Retina (tissue), 1 donor: ENCODE data around the gene BLM.
"Not testable (repeated sequence)": the region's sequence is repeated elsewhere in the genome, so short reads cannot be mapped to it uniquely, and the experiment has no call there.

Source experiments
- DNase-seq: peaks from one replicate; pipeline ENCODE4 v3.0.0-alpha.2; 2016

Gene BLM

DNA sequence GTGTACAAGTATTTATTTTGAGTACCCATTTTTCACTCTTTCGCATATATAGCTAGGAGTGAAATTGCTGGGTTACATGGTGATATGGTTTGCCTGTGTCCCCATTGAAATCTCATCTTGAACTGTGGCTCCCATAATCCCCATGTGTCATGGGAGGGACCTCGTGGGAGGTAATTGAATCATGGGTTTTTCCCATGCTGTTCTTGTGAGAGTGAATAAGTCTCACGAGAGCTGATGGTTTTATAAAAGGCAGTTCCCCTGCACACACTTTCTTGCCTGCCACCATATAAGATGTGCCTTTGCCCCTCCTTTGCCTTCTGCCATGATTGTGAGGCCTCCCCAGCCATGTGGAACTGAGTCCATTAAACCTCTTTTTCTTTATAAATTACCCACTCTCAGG, 23.4 kb downstream of the BLM start:
- not testable (repeated sequence) for DNase-seq

DNA sequence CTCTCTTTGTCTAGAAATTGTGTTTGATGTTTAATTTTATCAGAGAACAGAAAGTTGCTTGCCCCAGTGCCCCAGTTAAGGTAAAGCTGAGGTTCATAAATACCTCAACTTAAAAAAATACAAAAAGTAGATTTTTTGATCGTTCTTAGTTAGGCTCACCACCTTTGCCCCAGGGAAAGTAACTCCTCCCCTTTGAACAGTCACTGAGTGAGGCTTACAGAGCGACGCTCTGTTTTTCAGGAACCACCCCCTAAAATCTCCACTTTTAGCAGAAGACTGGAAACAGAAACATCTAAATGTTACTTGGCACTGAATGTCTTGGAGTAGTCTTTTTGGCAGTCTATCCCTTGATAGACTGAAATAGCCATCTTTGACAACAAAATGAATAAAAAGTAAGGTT, 24.9 kb downstream of the BLM start:
- DNase-seq = no peak

DNA sequence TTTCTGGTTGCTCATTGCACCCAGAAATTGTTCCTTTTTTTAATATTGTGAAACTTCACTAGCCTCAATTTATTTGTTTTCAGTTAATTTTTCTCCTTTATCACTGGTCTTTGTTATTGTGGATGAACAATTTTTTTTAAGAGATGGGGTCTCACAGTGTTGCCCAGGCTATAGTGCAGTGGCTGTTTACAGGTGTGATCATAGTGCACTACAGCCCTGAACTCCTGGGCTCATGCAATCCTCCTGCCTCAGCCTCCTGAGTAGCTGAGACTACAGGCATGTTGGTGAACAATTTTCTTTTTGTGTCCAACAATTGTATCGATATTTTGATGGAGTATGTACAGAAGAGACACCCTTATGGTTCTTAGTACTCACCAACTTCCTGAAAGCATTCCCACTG, 26.3 kb downstream of the BLM start:
- no peak for DNase-seq

DNA sequence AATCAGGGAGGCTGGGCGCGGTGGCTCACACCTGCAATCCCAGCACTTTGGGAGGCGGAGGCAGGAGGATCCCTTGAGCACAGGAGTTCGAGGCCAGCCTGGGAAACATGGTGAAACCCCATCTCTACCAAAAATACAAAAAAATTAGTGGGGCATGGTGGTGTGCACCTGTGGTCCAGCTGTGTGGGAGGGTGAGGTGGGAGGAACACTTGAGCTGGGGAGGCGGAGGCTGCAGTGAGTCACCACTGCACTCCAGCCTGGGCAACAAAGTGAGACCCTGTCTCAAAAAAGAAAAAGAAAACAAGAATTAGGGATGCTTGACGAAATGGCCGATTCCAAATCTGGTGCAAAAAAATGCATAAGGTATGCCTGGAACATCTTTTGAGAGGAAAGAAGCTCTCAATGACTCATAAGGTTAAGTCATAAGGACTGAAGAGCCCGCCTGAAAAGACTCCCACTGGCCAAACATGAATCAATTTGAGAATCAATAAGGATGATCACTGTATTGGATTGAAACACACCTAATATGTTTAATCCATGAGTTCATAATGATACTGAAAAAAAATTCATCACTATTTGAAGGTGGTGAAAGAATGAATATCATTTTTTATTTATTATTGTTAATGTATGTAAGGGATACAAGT, 27.7 kb downstream of the BLM start:
- no peak for DNase-seq

DNA sequence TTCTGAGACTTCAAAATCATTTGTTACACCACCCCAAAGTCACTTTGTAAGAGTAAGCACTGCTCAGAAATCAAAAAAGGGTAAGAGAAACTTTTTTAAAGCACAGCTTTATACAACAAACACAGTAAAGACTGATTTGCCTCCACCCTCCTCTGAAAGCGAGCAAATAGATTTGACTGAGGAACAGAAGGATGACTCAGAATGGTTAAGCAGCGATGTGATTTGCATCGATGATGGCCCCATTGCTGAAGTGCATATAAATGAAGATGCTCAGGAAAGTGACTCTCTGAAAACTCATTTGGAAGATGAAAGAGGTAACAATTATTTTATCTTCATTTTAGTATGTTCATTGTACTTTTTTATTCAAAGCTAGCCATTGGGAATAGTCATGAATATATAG, 32.6 kb downstream of the BLM start:
- DNase-seq = no peak

DNA sequence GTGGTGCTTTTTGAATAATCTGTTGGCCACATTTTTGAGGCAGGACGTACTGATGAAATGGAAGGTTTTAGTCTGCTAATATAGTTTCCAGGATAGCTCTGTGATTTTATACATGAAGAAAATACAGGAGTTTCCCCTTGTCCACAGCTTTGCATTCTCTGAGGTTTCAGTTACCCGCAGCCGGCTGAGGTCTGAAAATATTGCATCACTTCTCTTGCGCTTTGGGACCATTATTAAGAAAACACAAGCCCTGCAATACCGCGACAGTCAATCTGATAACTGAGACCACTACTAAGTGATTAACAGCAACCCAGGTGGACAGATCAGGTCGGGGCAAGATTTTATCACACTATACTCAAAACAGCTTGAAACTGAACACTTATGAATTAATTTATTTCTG, 33.0 kb downstream of the BLM start:
- no peak for DNase-seq

DNA sequence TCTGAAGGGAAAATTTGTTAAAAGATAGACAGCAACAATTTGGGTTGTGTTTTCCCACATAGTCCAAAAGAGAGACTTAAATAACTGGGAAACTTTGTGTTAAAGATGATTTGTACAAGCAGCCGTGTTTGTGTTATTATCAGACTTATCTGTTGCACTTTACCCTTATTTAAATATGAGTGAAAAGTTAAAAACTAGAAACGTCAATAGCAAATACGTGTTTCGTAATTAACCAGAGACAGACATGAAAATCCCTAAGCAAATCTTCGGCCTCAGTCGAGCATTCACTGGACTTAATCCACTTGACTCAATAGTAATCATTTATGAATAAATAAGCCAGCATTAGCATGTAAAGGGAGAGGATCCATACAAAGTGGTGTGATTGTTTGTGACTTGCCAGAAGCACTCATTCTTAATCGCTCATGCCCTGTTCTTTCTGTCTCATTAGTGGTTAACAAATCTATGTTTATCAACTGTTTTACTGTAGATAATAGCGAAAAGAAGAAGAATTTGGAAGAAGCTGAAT, 34.2 kb downstream of the BLM start:
- DNase-seq = no peak

DNA sequence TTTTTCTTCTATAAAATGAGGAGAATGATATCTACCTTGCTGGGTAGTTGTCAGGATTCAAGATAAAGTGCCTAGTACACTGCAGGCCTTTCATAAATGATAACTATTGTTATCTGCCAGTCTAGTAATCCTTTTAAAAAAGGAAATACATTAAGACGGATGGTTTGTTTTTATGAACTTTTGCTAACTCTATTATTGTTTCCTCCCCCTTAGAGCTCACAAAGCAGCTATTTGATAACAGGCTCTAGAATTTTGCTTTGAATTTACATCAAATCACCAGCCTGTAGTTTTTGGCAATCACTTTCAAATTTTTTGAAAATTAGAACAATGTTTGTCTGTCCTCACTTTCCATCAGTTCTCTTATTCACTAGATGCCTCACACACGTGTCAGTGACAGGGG, 39.8 kb downstream of the BLM start:
- no peak for DNase-seq

DNA sequence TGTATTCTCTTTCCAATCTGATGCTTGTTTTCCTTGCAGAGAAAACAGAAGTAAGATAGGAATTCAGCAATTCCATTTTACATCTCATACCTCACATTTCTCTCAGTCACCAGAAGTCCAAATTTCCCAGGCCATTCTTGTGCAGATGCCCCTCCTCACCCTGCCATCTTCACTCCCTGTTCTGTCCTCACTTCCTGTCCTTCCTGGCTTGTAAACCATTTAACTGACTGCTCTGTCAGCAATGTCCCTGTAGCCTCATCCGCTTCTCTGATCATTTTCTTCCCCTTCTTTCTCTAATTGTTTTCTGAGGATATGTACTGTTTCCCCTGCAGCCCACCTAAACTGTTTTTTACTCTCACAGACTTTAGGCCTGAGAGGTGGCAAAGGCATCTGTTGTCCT, 40.3 kb downstream of the BLM start:
- no peak for DNase-seq

DNA sequence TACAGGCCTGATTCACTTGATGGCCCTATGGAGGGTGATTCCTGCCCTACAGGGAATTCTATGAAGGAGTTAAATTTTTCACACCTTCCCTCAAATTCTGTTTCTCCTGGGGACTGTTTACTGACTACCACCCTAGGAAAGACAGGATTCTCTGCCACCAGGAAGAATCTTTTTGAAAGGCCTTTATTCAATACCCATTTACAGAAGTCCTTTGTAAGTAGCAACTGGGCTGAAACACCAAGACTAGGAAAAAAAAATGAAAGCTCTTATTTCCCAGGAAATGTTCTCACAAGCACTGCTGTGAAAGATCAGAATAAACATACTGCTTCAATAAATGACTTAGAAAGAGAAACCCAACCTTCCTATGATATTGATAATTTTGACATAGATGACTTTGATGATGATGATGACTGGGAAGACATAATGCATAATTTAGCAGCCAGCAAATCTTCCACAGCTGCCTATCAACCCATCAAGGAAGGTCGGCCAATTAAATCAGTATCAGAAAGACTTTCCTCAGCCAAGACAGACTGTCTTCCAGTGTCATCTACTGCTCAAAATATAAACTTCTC, 43.6 kb downstream of the BLM start:
- no peak for DNase-seq

DNA sequence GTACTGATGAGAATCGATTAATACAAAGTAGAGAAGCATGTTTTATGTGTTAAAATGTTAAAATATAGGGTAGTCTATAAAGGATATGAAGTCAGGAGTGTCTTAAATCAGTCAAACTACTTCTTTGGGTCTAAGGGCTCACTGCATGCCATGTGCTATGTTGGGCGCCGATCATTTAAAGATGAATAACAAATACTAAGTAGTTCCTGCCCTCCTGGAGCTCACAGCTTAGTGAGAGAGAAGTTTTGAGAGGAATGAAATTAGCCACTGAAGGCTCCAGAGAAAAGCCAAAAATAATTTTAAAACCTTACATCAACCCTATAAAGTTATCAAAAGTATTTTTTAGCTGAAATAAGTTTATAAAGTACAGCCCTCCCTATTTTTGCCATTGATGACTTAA, 44.5 kb downstream of the BLM start:
- DNase-seq = no peak

DNA sequence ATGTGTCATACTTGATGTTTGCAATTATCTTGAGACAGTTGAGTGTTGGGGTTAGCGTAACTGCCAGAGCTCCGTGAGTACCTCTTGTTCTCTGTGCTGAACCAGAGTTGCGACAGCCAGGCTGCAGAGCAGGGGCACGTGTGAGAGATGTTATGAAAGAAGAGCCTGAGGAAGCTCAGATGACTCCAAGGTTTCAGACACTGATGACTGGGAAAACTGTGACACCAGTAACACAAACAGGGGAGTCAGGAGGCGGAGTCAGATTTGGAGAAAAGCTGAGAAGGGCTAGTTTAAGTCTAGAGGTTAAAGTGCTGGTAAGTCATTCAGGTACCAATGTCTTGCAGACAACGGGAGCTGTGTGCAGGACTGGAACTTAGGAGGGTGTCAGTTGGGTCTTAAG, 45.0 kb downstream of the BLM start:
- DNase-seq = no peak

DNA sequence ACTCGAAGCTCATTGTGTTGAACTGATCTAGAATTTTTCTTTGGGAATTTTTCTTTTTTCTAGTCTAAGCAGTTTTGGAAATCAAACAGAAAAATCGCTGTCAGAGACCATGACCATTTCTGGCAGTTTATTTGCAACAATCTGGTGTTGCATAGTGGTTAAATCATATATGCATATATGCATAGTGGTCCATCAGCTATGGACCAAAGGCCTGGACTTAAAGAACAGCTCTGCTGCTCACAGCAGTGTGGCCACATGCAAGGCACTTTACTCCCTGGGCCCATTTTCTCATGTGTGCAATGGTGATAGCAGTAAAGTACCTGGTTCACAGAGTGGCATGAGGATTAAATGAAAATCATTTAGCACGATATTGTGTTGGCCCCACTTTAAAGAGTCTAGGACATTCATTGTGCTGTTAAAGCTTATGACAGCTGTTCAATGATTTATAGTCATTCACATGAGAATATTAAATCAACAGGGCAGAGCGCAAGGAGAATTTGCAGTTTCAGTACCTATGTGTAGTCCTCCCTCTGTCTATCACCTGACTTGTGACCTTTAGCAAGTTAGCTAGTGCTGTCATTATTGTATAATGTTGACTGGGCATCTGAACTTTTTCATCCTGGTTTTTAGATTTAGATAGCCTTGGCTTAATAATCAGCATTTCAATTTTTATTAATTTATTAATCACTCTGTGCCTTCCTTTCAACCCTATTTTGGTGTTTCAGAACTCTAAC, 46.4 kb downstream of the BLM start:
- no peak for DNase-seq

DNA sequence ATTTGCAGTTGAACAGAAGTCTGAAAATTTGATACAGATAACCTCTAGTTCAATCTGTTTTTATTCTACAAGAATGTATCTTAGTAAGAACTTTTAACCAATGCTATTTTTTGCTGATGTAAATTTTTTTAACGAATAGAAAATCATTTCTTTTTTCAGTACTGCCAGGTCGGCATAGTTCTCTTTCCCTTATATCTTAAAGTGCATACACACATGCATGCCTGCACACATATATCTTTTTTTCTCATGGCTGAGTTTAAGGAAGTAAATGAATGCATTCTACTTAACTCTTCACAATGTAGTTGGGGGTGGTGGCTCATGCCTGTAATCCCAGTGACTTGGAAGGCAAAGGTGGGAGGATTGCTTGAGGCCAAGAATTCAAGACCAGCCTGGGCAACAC, 48.4 kb downstream of the BLM start:
- no peak for DNase-seq

DNA sequence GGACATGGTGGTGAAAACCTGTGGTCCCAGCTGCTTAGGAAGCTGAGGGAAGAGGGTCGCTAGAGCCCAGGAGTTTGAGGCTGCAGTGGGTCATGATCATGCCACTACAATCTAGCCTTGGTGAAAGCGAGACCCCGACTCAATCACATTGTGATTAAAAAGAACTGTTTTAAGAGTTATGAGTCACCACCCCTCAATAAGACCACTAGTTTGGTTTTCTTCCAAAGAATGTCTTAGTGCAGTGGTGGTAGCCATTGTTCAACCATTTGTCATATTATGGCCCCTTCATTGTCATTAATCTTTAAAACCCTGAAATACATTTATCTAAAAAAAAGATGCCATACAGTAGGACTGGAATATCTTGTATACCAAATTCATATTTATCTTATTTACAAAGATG, 48.8 kb downstream of the BLM start:
- no peak for DNase-seq

DNA sequence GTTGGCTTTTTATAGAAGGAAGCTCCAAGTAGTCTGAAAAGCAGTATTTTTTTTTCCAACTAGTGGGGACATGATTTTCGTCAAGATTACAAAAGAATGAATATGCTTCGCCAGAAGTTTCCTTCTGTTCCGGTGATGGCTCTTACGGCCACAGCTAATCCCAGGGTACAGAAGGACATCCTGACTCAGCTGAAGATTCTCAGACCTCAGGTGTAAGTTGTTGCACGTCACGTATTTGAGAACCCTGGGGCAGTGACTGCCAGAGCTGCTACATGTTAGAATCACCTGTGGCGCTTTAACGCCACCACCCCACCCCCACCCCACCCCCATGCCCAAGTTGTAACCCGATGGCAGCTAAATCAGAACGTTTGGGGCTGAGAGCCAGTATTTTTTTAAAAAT, 52.2 kb downstream of the BLM start:
- no peak for DNase-seq

DNA sequence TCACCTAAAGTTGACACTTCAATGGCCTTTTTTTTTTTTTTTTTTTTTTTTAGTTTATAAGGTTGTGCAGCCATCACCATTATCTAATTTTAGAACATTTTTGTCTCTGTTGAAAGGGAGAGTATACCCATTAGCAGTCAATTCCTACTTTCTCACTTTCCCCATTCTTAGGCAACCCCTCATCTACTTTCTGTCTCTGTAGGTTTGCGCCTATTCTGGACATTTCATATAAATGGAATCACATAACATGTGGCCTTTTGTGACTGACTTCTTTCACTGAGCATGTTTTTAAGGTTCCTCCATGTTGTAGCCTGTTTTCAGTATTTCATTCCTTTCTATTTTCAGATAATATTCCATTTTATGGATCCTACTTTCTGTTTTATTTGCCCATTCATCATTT, 56.3 kb downstream of the BLM start:
- DNase-seq = no peak

DNA sequence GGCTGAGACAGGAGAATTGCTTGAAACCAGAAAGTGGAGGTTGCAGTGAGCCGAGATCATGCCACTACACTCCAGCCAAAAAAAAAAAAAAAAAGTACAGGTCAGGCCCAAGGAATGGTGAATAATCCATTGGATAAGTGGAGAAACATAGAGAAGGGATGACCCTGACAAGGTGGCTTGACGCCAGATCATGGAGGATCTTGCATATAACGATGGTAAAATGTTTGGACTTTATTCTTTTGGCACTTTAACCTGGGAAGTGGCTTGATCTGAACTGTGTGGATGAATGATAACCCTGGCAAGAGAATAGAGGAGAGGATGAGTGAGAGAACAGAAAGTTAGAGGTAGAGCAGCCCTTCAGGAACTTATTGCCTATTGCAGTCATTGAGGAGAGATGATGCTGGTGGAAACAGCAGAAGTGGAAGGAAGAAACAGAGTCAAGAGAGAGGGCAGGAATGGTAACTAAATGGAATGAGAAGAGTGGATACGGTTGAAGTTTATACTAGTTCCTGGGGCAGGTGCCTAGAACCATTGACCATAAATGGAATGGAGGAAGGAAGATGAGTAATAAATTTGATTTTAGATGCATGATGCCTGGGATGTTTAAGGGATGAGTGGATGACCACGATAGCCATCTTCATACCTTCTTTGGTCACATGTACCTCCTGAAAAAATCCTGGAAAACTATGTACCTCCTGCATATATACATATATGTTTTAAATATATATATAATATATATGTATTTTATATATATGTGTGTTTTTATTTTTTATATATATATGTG, 57.8 kb downstream of the BLM start:
- DNase-seq = no peak

DNA sequence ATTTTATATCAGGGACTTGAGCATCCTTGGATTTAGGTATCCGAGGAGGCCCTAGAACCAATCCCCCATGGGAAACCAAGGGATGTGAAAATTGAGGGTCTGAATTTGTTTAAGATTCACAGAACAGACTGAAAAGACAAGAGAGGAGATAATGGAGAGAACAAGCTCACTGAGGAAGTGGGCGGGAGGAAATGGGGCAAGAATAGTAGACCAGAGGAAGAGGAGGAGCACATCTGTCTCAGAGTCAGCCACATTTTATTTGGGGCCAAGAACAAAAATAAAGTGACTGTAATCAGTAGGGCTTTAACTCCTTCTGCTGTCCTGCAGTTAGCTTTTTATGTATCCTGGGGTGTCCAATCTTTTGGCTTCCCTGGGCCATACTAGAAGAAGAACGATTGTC, 63.8 kb downstream of the BLM start:
- DNase-seq = no peak

DNA sequence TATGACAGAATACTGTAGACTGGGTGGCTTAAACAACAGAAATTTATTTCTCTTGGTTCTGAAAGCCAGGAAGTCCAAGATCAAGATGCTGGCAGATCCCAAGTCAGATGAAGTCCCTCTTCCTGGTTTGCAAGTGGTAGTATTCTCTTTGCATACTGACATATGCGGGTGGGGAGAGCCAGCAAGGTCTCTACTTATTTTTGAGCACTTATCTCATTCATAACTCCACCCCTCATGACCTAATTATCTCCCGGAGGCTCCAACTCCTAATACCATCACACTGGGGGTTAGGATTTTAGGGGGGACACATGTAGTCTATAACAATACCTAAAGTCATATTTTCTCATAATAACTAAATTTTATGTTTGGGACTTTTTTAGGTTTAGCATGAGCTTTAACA, 65.3 kb downstream of the BLM start:
- DNase-seq = no peak

DNA sequence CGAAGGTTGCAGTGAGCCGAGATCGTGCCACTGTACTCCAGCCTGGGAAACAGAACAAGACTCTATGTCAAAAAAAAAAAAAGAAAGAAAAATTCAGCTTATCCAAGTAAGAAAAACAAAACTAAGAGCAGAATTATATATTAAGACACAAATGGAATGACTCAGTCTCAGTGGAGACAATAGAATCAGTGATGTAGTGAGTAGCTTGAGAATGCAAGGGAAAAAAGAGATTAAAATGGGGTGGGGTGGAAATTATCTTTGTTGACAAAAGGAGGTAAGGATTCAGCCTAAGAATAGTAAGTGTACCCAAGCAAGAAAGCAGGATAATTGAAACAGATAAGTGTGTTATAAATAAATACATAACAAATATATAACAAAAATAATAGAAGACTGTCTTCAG, 70.7 kb downstream of the BLM start:
- DNase-seq = no peak

DNA sequence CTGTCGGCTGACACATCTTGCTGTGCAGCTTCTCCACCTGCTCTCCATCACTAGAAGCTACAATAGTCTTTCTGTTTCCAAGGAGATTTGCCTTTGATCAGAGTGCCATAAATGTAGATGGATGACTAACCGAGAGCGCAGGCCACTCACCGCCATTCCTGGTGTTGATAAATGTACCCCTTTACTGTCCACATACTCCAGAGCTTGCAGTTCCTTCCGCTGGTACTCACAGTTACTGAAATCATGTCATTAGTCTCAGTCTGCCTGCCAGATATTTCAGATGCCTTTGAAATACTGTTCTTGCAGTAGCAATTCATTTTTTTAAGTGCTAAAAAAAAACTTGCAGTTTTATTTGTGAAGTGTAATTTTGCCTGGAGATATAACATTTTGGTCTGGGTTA, 72.3 kb downstream of the BLM start:
- no peak for DNase-seq

DNA sequence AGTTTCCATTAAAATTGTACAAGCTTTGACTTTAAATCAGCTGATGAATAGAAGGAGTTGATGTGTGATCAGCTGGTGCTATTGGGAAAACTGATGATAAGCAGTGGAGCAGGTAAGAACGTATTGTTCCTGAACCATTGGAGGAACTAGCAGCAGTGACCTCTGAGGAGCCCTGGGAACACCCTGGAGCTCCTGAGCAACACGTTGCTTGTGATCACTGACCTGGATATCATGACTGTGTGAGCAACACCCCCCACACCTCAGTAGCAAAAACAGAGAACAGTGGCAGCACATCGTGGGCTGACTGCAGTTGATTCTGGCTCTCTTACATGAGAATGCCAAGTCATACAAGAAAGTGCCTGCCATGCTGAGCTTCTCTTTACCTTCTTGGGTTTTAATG, 72.9 kb downstream of the BLM start:
- no peak for DNase-seq

DNA sequence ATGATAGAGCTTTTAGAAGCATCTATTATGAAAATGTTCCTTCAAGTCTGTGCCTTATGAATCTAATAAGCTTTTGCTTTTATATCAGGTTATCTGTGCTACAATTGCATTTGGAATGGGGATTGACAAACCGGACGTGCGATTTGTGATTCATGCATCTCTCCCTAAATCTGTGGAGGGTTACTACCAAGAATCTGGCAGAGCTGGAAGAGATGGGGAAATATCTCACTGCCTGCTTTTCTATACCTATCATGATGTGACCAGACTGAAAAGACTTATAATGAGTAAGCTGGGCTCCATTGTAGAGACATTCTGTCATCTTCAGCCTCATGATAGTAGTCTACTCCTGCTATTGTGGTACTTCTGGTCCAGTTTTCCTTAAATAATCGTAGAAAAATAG, 73.4 kb downstream of the BLM start:
- no peak for DNase-seq
